Eye (tissue), 1 donor: Measurements from ENCODE around the gene E2F8.
"Not testable (repeated sequence)": the region's sequence is repeated elsewhere in the genome, so short reads cannot be mapped to it uniquely, and the experiment has no call there.

Experiments
- DNase-seq: peaks from one replicate; pipeline ENCODE4 v3.0.0-alpha.2; 2015

The E2F8 gene, protein sequence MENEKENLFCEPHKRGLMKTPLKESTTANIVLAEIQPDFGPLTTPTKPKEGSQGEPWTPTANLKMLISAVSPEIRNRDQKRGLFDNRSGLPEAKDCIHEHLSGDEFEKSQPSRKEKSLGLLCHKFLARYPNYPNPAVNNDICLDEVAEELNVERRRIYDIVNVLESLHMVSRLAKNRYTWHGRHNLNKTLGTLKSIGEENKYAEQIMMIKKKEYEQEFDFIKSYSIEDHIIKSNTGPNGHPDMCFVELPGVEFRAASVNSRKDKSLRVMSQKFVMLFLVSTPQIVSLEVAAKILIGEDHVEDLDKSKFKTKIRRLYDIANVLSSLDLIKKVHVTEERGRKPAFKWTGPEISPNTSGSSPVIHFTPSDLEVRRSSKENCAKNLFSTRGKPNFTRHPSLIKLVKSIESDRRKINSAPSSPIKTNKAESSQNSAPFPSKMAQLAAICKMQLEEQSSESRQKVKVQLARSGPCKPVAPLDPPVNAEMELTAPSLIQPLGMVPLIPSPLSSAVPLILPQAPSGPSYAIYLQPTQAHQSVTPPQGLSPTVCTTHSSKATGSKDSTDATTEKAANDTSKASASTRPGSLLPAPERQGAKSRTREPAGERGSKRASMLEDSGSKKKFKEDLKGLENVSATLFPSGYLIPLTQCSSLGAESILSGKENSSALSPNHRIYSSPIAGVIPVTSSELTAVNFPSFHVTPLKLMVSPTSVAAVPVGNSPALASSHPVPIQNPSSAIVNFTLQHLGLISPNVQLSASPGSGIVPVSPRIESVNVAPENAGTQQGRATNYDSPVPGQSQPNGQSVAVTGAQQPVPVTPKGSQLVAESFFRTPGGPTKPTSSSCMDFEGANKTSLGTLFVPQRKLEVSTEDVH

GRCh38 chr11:19240420-19241259, at the start of gene E2F8:
Gene E2F8, minus strand, starts transcription at chr11:19240945. Its CDS starts 824 bp downstream, at chr11:19240121.
- DNase-seq: peak; percentile 98

DNA sequence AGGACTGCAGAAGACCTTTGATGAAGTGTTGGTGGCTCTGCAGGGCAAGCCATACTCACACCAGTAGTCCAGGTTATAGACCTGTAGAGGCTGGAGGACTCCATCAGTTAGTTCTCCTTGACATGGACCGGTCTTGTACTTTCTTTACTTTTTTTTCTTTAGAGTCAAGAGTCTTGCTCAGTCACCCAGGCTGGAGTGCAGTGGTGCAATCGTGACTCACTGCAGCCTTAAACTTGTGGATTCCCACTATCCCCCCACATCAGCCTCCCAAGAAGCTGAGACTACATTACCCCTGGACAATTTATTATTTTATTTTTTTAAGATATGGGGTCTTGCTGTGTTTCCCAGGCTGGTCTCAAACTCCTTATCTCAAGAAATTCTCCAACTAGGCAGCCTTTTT, 49.6 kb upstream of the E2F8 start:
- DNase-seq: no peak

DNA sequence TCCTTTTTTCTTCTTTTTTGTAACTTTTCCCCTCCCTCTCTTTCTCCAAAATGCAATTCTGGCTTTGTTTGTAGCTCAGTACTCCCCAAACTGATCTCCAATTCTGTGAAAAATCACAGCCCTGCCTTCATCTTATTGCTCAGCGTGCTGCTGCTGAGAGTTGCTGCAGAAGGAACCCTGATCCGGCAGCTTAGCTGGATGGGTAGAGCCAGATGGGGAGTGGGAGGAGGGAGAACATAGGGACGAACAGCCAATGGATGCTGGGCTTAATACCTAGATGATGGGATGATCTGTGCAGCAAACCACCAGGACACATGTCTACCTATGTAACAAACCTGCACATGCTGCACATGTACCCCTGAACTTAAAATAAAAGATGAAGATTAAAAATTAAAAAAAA, 47.5 kb upstream of the E2F8 start:
- DNase-seq: no peak

GRCh38 chr11:19286411-19286810, 45.7 kb upstream of the E2F8 start:
- no peak for DNase-seq

DNA sequence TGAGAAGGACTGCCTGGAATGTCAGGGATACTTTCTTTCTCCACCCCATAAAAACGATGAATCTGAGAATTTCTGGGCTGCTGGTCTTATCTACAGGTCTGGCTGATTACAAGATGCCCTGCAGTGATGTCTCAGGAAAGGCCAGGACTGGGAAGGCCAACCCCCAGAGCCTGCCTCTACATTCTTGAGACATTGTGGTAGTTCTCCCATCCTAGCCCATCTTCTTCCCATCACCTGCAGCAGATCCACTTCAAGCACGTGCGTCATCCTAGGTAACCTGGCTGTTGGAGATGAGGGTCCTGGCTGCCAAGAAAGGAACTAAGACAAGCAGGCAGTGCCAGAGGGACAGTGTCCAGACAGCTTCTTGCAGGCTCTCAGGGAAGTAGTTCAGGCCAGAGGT, 44.1 kb upstream of the E2F8 start:
- no peak for DNase-seq

- no peak for DNase-seq
These were observed 43.2 kb upstream of the E2F8 start for GRCh38 chr11:19283991-19284390.

- DNase-seq: no peak
These were observed 40.8 kb upstream of the E2F8 start for GRCh38 chr11:19281555-19281954.

- no peak for DNase-seq
These were observed 40.3 kb upstream of the E2F8 start for GRCh38 chr11:19281041-19281440.

DNA sequence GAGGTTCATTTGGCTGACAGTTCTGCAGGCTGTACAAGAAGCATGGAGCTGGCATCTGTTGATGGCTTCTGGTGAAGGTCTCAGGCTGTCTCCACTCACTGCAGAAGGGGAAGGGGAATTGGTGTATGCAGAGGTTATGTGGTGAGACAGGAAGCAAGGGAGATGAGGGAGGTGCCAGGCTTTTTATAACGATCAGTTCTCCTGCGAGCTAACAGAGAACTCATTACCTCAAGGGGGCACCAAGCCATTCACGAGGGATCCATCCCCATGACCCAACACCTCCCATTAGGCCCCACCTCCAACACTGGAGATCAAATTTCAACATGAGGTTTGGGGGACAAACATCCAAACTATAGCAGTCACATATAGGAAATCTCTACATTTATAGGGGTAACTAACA, 38.7 kb upstream of the E2F8 start:
- DNase-seq: no peak

- DNase-seq: no peak
These were observed 36.4 kb upstream of the E2F8 start for GRCh38 chr11:19276859-19277808.

DNA sequence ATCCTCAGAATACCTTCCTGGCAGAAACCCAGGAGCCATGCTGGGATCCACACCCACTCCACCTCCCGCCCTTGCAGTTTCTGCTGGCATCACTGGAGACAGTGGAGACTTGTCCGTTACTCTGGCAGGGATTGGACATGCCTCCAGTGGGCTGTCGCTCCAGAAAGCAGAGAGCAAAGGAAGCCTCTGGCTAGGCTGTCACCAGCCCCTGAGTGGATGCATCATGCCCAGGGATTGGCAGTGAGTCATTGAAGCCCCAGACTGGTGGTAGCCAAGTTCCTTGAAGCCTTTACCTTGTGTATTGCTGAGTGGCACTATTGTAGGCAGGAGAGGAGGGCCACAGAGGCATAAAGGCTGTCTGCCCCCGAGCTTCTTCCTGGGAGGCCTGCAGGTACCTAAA, 34.8 kb upstream of the E2F8 start:
- DNase-seq: no peak

GRCh38 chr11:19273219-19273618, 32.5 kb upstream of the E2F8 start:
- not testable (repeated sequence) for DNase-seq

GRCh38 chr11:19268909-19269308, 28.2 kb upstream of the E2F8 start:
- DNase-seq: no peak

GRCh38 chr11:19267567-19267966, 26.8 kb upstream of the E2F8 start:
- no peak for DNase-seq

- no peak for DNase-seq
These were observed 22.6 kb upstream of the E2F8 start for GRCh38 chr11:19263333-19263732.

DNA sequence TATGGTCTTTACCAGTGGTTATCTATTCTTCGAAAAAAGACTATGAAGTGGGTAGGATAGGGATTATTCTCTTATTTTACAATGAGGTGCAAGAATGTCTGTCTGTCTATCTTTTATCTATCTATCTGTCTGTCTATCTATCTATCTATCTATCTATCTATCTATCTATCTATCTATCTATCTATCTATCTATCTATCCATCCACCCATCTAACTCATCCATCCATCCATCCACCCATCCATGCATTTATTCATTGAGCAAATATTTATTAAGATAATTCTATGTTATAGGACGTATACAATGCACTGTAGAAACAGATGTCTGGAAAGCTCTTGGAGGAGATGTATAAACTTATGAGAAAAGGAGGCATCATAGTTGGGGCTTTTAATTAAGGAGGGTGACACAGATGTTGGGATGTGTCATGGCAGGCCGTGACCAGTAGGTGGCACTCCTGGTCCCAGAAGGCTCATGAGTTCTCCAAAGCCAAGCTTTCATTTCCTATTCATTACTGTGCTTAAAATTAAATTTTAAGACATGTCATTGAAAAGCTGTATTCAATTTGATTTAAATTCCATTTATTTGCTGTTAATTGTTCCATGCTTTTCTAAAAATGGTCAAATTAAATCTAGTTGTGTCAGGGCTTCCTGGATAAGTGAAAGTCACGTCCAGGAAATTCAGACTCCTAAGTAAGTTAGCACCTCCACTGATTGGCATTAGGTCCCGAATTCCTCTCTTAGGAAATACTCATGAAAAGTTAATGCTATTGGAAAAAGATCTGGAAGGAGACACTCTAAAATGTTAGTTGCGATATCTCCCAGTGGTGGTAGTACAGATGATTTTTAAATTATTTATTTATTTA, 19.0 kb upstream of the E2F8 start:
- DNase-seq: peak; percentile 80

- peak; percentile 91 for DNase-seq
These were observed 18.0 kb upstream of the E2F8 start for GRCh38 chr11:19258641-19259230.

DNA sequence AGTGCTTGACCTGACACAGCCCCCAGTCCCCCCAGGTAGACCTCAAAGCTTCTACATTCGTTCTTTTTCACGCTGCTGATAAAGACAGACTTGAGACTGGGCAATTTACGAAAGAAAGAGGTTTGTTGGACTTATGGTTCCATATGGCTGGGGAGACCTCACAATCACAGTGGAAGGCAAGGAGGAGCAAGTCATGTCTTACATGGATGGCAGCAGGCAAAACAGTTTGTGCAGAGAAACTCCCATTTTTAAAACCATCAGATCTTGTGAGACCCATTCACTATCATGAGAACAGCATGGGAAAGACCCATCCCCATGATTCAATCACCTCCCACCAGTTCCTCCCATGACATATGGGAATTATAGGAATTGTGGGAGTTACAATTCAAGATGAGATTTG, 13.7 kb upstream of the E2F8 start:
- DNase-seq: not testable (repeated sequence)

- DNase-seq: no peak
These were observed 13.1 kb upstream of the E2F8 start for GRCh38 chr11:19253817-19254216.

GRCh38 chr11:19253153-19253745, 12.5 kb upstream of the E2F8 start:
- no peak for DNase-seq
